Peyer's patch (tissue), 4 donors: ENCODE data around the gene NLGN2. TPM values are rescaled to one million over a fixed set of nuclear protein-coding genes. Genes with fewer than 3 reads are reported as not detected.

Source experiments
- DNase-seq, 3 donors: peaks; one replicate each; pipeline ENCODE4 v3.0.0-alpha.2; 2017 to 2019
- H3K27ac ChIP-seq, 4 donors: fragments of 200-600 bp; sonication (generic); one replicate each; pipeline ENCODE4 v1.5.1; 2016 to 2019
- H3K27me3 ChIP-seq, 2 donors: fragments of 200-600 bp; sonication (generic); one replicate each; pipeline ENCODE4 v1.5.1; 2019
- H3K36me3 ChIP-seq, 3 donors: fragments of 200-600 bp; sonication (generic); one replicate each; pipeline ENCODE4 v1.5.1; 2016 to 2019
- H3K4me1 ChIP-seq, 4 donors: fragments of 200-600 bp; sonication (generic); one replicate each; pipeline ENCODE4 v1.5.1; 2016 to 2019
- H3K4me3 ChIP-seq, 4 donors: fragments of 200-600 bp; sonication (generic); 1 replicate in 3 of 4; 2 replicates in 1 of 4; pipeline ENCODE4 v1.5.1; 2016 to 2019; ENCODE audit warnings: mild to moderate bottlenecking in 1 of 4
- H3K9me3 ChIP-seq, 4 donors: fragments of 200-600 bp; sonication (generic); one replicate each; pipeline ENCODE4 v1.5.1; 2016 to 2019; ENCODE audit warnings: mild to moderate bottlenecking in 1 of 4
- CTCF ChIP-seq, 6 experiments: fragments of 450-650 bp in 4 of 6; fragments of 200-600 bp in 2 of 6; sonication (generic) in 1 of 6; IDR thresholded peaks; one replicate each; pipeline ENCODE4 v1.5.1; 2017 to 2019; ENCODE audit warnings: antibody characterized with exemption in 6 of 6, mild to moderate bottlenecking in 3 of 6, moderate library complexity in 1 of 6
- POLR2A ChIP-seq, 2 donors: fragments of 450-650 bp; IDR thresholded peaks; one replicate each; pipeline ENCODE4 v1.5.1; 2017; ENCODE audit warnings: antibody characterized with exemption in 2 of 2, mild to moderate bottlenecking in 2 of 2, moderate library complexity in 2 of 2
- total RNA-seq, 4 donors: library from RNA; depleted of rRNA; stranded (reverse); fragments of >200 nt; gene quantifications; one replicate each; pipeline ENCODE4 v1.1.0, GENCODE V29; 2016

NLGN2 gene
- total RNA-seq, 4 donors from 2014 or later: 0.88 to 9.9 (median 5.8) TPM

GRCh38 chr17:7369825-7370224, 37.8 kb upstream of the NLGN2 start:
- Histone ChIP-seq H3K27ac (no peak overlapping the region), H3K9me3 (no peaks in the 10 kb centered on the region), H3K4me1 (no peaks in the 10 kb centered on the region), H3K36me3 (no peaks in the 10 kb centered on the region), H3K4me3 (no peak overlapping the region), H3K27me3 (no peaks in the 10 kb centered on the region)
- DNase-seq: no peak
- TF ChIP-seq POLR2A (IDR thresholded peaks at IDR 0.05) (no peak), CTCF (IDR thresholded peaks at IDR 0.05) (no peak)

GRCh38 chr17:7370853-7371252, 36.8 kb upstream of the NLGN2 start:
- Histone ChIP-seq H3K9me3 (no peaks in the 10 kb centered on the region), H3K27ac (no peak overlapping the region), H3K27me3 (no peaks in the 10 kb centered on the region), H3K36me3 (no peaks in the 10 kb centered on the region), H3K4me1 (no peaks in the 10 kb centered on the region), H3K4me3 (no peak overlapping the region)
- no peak for DNase-seq
- TF ChIP-seq POLR2A (IDR thresholded peaks at IDR 0.05) (no peak), CTCF (IDR thresholded peaks at IDR 0.05) (no peak)

- DNase-seq: no peak
- Histone ChIP-seq H3K36me3 (no peaks in the 10 kb centered on the region), H3K9me3 (no peaks in the 10 kb centered on the region), H3K4me3 (no peak overlapping the region), H3K4me1 (no peaks in the 10 kb centered on the region), H3K27ac (no peak overlapping the region), H3K27me3 (no peaks in the 10 kb centered on the region)
- no peak for TF ChIP-seq POLR2A (IDR thresholded peaks at IDR 0.05)
- TF ChIP-seq CTCF (IDR thresholded peaks at IDR 0.05): no peak
Observed at GRCh38 chr17:7374353-7374752, 33.3 kb upstream of the NLGN2 start.

- TF ChIP-seq POLR2A (IDR thresholded peaks at IDR 0.05): no peak
- Histone ChIP-seq H3K9me3 (no peaks in the 10 kb centered on the region), H3K27ac (no peak overlapping the region), H3K27me3 (no peaks in the 10 kb centered on the region), H3K4me1 (peaks cover 0 to 17% (median 4%) of the 10 kb centered on the region in 4 donors), H3K36me3 (no peaks in the 10 kb centered on the region), H3K4me3 (no peak overlapping the region)
- no peak for DNase-seq
Observed at GRCh38 chr17:7379134-7379533, 28.5 kb upstream of the NLGN2 start.

- H3K36me3 ChIP-seq: no peaks in the 10 kb centered on the region
- DNase-seq: peak in 1 of 3 donors; percentile 57
- H3K27me3 ChIP-seq: no peaks in the 10 kb centered on the region
- TF ChIP-seq CTCF (IDR thresholded peaks at IDR 0.05) (peak in 1 of 6 experiments; percentile 4), POLR2A (IDR thresholded peaks at IDR 0.05) (no peak)
- H3K4me1 ChIP-seq: peaks cover 0 to 17% (median 7%) of the 10 kb centered on the region in 4 donors
- no peaks in the 10 kb centered on the region for H3K9me3 ChIP-seq
- peak overlapping the region; percentile 55 to 82 (median 70) for H3K27ac ChIP-seq
- H3K4me3 ChIP-seq: peak overlapping the region; percentile 24 to 73 (median 50)
Observed at GRCh38 chr17:7380321-7380720, 27.3 kb upstream of the NLGN2 start.

GRCh38 chr17:7380855-7381683, 26.6 kb upstream of the NLGN2 start, which contains the start of gene TNK1:
TSS of gene TNK1 (plus strand) at chr17:7381089. CDS start at chr17:7382927, 1,838 bp downstream.
- TF ChIP-seq CTCF (IDR thresholded peaks at IDR 0.05) (peak in 2 of 6 experiments; percentile 11 to 15), POLR2A (IDR thresholded peaks at IDR 0.05) (peak; percentile 79 to 88)
- H3K27ac ChIP-seq: peak within 1 kb of the TSS; percentile 55 to 82 (median 70)
- H3K27me3 ChIP-seq: no peaks in the 10 kb centered on the region
- peaks cover 0 to 3% (median 0%) of the 10 kb centered on the region in 3 donors for H3K36me3 ChIP-seq
- peak within 1 kb of the TSS; percentile 24 to 73 (median 50) for H3K4me3 ChIP-seq
- peak in 2 of 3 donors; percentile 85 to 89 for DNase-seq
- H3K4me1 ChIP-seq: peaks cover 0 to 17% (median 7%) of the 10 kb centered on the region in 4 donors
- H3K9me3 ChIP-seq: no peaks in the 10 kb centered on the region
